HG02642 (cell line): ENCODE data around the gene LRRC2.
"Not testable (repeated sequence)": the region's sequence is repeated elsewhere in the genome, so short reads cannot be mapped to it uniquely, and the experiment has no call there.

Experiments used
- ATAC-seq: cut with Tn5 transposase; IDR thresholded peaks from one replicate; pipeline ENCODE4 v1.9.1; 2021; ENCODE audit warnings: mild to moderate bottlenecking; ENCODE audit not compliant: unreplicated experiment, poor library complexity

LRRC2 gene

GRCh38 chr3:46566040-46566641 is at the start of gene LRRC2:
Gene LRRC2, minus strand, starts transcription at chr3:46566302. Its CDS starts 14,711 bp downstream, at chr3:46551591.
- ATAC-seq: no peak

- ATAC-seq: no peak
Observed at GRCh38 chr3:46615050-46615775, 49.1 kb upstream of the LRRC2 start.

DNA sequence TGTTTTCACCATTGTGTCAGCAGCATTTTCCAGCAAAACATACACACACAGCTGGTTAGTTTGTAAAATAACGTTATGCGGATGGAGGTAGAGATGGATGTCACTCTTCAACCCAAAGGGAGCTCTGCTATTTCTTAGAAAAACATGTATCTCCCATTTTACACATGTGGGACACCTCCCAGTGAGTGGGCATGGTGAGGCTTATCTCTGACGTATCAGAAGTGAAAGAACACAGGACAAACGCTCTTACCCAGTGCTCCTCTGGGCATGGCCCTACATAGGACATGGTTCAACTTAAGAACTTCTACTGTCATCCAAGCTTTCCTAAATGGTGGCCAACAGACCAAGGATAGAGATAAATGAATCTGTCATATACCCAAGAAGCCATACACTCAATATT is 48.3 kb upstream of the LRRC2 start:
- ATAC-seq: no peak

DNA sequence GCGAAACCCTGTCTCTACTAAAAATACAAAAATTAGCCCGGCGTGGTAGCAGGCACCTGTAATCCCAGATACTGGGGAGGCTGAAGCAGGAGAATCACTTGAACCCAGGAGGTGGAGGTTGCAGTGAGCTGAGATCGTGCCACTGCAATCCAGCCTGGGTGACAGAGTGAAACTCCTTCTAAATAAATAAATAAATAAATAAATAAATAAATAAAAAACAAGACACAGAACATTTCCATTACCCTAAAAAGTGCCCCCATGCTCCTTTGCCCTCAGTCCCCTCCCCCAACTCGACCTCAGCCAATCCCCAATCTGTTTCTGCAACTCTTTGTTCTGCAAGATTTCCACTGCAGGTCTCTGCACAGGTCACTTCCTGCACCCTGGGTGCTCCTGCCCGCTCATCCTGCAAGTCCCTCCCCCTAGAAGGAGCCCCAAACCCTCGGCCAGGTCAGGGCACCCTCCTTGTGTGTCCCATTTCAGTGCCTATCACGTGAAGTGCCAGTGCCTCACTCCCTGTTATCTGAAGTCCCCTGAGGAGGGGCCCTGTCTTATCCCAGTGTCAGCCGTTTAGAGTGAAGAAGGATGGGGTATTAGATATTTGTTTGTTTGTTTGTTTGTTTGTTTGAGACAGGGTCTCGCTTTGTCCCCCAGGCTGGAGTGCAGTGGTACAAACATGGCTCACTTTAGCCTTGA is 47.4 kb upstream of the LRRC2 start:
- no peak for ATAC-seq

DNA sequence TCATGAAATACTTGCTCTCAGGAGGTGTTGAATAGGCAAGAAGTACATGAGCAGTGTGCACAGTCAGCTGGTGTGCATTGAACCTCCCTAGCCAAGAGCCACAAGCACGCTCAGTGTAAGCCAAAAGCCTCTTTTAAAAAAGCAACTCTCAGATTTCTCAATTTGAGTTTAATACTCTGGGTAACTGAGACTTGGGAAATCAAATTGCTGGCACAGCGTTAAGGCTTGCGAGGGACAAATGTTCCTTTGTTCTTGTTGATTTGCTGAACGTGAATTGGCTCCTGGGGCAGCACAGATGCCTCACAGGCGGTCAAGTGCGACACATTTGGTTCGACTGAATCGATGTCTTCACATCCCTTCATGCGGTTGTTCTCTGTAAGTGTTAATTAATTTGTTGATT is 46.2 kb upstream of the LRRC2 start, which contains the start of gene FAM240A:
Gene FAM240A, plus strand, starts transcription at position 202 of the 400 bp plus-strand sequence. Its CDS starts 159 bp downstream, at position 361.
- no peak for ATAC-seq

DNA sequence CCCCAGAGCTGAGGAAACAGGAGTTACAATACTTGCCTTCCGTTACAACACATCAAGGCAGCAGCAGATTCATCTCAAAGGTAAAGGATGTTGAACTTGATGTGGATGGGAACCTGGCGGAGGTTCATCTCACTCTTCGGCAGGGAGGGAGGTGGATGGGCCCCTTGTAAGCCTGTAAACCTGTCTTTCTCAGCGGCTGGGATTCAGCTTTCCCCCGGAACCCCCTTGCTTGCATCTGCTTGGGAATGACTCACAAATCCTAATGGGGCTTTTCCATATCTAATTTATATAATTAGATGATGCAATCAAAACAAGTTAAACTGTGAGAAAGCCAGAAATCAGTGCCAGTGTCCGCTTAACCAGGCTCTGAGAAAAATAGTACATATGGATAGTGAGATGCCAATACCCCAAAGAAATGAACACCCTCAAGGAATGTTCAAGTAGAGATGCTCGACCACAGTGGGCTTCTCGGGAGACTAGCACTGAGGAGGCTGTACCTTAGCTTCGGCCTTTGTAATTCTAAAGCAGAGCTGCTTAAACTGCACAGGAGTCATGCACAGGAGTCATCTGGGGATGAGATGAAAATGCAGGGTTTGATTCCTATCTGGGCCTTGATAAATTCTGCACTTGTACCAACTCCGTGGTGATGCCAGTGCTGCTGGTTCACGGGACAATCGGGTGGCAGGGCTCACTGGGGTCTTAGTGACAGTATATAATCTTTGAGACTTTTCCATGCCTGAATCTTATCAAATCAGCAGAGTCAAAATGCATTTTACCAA is 44.0 kb upstream of the LRRC2 start:
- no peak for ATAC-seq

GRCh38 chr3:46609212-46609721 is 43.2 kb upstream of the LRRC2 start:
- ATAC-seq: no peak

DNA sequence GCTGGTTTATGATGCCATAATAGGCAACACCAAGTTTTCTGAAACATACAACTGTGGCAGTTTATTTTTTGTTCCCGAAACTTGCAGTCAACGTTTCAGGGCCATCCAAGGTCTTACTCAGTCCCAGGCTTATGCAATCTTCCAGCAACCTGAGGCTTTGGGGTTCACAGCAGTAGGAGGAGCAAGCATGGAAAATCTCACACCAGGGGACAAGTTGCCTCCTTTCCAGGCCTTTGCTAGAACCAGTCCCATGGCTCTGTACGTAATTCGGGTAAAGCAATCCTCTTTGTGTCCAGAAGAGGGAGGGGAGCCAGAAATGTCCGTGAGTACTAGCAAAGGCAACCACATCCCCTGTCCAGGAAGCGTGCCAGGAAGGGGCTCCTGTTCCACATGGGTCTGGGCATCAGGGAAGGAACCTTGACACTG is 41.5 kb upstream of the LRRC2 start:
- no peak for ATAC-seq

- ATAC-seq: no peak
Observed at GRCh38 chr3:46604127-46604526, 38.0 kb upstream of the LRRC2 start.

- ATAC-seq: no peak
Observed at GRCh38 chr3:46603446-46604046, 37.4 kb upstream of the LRRC2 start.

GRCh38 chr3:46599590-46599989 is 33.5 kb upstream of the LRRC2 start:
- ATAC-seq: no peak

GRCh38 chr3:46595819-46596314 is 29.8 kb upstream of the LRRC2 start:
- ATAC-seq: no peak

DNA sequence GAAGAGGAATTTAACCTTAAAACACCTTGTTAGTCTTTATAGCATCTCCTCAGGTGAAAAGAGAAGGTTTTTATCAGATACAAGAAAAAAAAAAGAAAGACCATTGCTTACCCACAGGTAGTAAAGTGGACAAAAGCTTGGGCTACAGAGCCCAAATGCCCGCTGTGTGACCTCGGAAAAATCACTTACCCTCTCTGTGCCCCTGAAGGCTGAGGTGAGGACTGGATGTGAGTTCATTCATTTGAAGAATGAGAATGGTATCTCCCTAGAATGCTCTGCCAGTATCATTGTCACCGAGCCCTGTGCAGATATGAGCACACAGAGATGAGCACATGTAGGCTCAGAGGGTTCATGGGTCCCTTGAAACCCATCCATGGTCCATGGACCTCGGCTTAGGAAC is 28.6 kb upstream of the LRRC2 start:
- no peak for ATAC-seq

GRCh38 chr3:46593979-46594378 is 27.9 kb upstream of the LRRC2 start:
- no peak for ATAC-seq

DNA sequence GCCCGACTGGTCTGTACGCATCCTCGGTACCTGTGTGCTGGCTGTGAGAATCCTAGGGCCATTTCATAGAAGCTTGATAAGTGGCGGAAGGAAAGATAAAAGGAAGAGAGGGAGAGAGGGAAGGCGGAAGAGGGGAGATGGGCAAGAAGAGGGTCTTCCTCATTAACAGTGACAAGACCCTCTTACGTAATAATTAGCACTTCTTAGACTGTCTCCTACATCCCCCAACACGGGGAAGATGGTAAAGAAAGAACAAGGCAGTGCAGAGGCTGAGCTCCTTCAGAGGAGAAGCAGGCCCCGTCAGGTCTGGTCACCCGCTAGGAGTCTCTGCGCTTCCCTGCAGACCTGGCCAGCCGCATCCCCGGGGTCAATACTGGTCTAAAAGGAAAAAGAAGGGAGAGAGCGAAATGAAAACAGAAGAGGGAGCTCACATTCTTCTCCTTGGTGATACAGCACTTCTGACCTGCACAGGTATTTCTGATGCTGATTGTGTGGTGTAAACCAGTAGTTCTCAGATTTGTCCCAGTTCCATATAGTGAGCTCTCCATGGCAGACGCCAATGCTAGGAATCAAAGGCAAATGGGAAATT is 27.3 kb upstream of the LRRC2 start:
- ATAC-seq: no peak

- ATAC-seq: not testable (repeated sequence)
Observed at GRCh38 chr3:46587268-46587667, 21.2 kb upstream of the LRRC2 start.

DNA sequence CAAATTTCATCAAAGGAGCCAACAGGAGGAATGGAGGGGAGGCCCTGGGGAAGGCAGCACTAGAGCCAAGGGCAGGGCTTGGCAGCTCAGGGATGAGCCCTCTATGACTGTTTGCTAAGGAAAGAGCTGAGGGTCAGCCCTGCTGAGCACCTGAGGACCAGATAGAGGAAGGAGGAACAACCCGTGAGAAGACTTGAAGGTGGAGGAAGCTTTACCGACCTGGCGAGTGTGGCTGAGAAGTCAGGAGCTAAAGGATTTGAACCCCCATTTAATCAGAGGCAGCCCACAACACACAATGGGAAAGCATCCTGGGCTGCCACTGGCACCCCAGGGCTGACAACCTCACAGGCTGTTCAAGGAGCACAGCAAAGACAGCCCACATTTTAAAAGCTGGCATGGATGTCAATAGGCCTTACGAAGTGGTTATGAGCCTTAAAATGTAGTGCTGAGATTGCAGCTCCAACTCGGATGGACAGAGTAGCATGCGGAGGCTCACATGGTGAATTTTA is 20.7 kb upstream of the LRRC2 start:
- no peak for ATAC-seq

DNA sequence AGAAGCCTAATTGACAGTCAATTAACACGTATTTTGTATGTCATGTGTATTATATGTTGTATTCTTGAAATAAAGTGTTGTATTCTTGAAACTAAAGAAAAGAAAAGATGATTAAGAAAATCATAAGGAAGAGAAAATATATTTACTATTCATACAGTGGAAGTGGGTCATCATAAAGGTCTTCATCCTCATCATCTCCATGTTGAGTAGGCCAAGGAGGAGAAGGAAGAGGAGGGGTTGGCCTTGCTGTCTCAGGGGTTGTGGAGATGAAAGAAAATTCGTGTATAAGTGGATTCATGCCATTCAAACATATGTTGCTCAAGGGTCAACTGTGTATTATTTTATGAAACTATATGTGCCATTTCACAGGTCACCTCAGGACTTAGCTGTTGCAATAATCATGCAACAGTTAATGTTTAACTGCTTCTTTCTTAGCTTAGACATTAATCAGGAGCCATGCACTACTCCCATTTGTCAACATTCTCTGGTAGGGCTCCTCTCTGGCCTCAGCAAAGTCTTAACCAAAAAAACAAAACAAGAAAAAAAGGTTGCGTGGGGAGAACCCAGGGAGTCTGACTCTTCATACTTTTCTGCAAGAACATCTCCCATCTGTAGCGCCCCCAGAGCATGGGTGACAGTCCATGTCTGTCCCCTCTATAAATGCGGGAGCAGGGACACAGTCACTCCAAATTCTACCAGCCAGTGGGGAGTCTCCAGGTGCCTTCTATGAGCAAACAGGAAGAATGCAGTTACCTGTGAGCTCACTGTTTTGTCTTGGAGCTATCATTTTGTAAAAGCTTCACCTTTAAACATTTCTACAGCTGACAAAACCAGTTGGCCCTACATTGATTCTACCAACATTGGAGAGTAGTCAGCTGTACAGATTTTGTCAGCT is 19.9 kb upstream of the LRRC2 start:
- ATAC-seq: no peak
